Measurements from ENCODE around the gene BANK1.

Gene BANK1

DNA sequence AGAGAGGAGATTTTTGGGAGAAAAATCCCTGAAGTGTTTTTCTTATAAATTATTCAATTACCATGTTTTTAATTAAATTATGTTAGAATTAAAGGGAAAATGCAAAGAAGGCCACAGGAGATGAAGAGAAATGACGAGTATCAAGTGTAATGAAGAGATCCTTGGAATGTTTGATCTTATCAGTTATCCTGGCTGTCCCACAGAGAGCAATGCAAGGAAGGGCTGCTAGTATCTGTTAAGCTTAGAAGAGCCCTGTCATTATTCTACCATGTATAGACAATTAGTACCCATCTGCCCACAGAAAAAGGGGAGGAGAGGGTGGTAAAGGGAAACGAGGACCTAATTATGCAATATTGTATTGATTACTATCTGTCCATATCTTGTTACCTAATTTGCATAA is 257.1 kb downstream of the BANK1 start:
- Histone ChIP-seq H3K4me1 (ENCODE audit: insufficient read depth, low read length, severe bottlenecking) (no peaks in the 10 kb centered on the region), H3K27ac (ENCODE audit: low read depth, low read length, poor library complexity, severe bottlenecking) (no peak overlapping the region), H3K9me3 (ENCODE audit: low read length) (no peaks in the 10 kb centered on the region), H2AFZ (ENCODE audit: low read length) (no peak overlapping the region), H3K36me3 (ENCODE audit: insufficient read depth, low read length) (peaks cover 16% of the 10 kb centered on the region), H4K20me1 (ENCODE audit: insufficient read depth, low read length) (no peaks in the 10 kb centered on the region), H3K9ac (ENCODE audit: low read length) (no peak overlapping the region), H3K27me3 (ENCODE audit: insufficient read depth, low read length) (no peaks in the 10 kb centered on the region), H3K4me2 (ENCODE audit: low read length) (no peak overlapping the region), H3K4me3 (ENCODE audit: low read depth, low read length, poor library complexity, severe bottlenecking) (no peak overlapping the region), H3F3A (ENCODE audit: insufficient read depth, low read length) (no peaks in the 10 kb centered on the region), H3K9me2 (ENCODE audit: low read depth, low read length) (no peaks in the 10 kb centered on the region), H3K79me2 (ENCODE audit: insufficient read depth, low read length) (no peaks in the 10 kb centered on the region)
- TF ChIP-seq EZH2 (IDR thresholded peaks at IDR 0.05; ENCODE audit: borderline replicate concordance, low read length): no peak
- TF ChIP-seq, protein P1, sequence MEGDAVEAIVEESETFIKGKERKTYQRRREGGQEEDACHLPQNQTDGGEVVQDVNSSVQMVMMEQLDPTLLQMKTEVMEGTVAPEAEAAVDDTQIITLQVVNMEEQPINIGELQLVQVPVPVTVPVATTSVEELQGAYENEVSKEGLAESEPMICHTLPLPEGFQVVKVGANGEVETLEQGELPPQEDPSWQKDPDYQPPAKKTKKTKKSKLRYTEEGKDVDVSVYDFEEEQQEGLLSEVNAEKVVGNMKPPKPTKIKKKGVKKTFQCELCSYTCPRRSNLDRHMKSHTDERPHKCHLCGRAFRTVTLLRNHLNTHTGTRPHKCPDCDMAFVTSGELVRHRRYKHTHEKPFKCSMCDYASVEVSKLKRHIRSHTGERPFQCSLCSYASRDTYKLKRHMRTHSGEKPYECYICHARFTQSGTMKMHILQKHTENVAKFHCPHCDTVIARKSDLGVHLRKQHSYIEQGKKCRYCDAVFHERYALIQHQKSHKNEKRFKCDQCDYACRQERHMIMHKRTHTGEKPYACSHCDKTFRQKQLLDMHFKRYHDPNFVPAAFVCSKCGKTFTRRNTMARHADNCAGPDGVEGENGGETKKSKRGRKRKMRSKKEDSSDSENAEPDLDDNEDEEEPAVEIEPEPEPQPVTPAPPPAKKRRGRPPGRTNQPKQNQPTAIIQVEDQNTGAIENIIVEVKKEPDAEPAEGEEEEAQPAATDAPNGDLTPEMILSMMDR (IDR thresholded peaks at IDR 0.05; ENCODE audit: low read length): no peak

DNA sequence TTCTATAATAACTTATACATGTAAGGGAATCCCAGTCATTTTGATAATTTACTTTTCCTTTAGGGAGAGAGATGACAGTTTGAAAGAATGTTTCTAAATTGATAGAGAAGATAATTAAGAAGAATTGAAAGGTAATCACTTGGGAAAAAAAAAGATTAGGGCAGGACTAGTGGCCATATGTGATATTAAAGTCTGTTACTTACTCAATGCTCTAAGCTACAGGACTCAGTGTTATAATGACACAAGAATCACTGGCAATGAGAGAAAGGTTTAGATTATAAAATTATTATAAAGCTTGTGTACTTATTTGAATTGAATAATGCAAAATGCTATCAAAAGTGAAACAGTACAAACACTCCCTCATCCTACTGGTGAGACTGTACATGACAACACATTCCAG is 265.3 kb downstream of the BANK1 start:
- H3K4me2 ChIP-seq (ENCODE audit: low read length): no peak overlapping the region
- no peak overlapping the region for H3K4me3 ChIP-seq (ENCODE audit: low read depth, low read length, poor library complexity, severe bottlenecking)
- H3K36me3 ChIP-seq (ENCODE audit: insufficient read depth, low read length): no peaks in the 10 kb centered on the region
- H2AFZ ChIP-seq (ENCODE audit: low read length): no peak overlapping the region
- TF ChIP-seq EZH2 (IDR thresholded peaks at IDR 0.05; ENCODE audit: borderline replicate concordance, low read length): no peak
- TF ChIP-seq, protein P1 (IDR thresholded peaks at IDR 0.05; ENCODE audit: low read length): peak; percentile 4; the same call in 1 of the 2 replicates
- H3F3A ChIP-seq (ENCODE audit: insufficient read depth, low read length): peaks cover 4% of the 10 kb centered on the region; the same call in 1 of the 2 replicates
- no peaks in the 10 kb centered on the region for H3K9me3 ChIP-seq (ENCODE audit: low read length)
- no peak overlapping the region for H3K27ac ChIP-seq (ENCODE audit: low read depth, low read length, poor library complexity, severe bottlenecking)
- H3K9ac ChIP-seq (ENCODE audit: low read length): no peak overlapping the region
- H3K27me3 ChIP-seq (ENCODE audit: insufficient read depth, low read length): no peaks in the 10 kb centered on the region
- H4K20me1 ChIP-seq (ENCODE audit: insufficient read depth, low read length): no peaks in the 10 kb centered on the region
- H3K79me2 ChIP-seq (ENCODE audit: insufficient read depth, low read length): no peaks in the 10 kb centered on the region
- H3K4me1 ChIP-seq (ENCODE audit: insufficient read depth, low read length, severe bottlenecking): peaks cover 5% of the 10 kb centered on the region
- no peaks in the 10 kb centered on the region for H3K9me2 ChIP-seq (ENCODE audit: low read depth, low read length)

DNA sequence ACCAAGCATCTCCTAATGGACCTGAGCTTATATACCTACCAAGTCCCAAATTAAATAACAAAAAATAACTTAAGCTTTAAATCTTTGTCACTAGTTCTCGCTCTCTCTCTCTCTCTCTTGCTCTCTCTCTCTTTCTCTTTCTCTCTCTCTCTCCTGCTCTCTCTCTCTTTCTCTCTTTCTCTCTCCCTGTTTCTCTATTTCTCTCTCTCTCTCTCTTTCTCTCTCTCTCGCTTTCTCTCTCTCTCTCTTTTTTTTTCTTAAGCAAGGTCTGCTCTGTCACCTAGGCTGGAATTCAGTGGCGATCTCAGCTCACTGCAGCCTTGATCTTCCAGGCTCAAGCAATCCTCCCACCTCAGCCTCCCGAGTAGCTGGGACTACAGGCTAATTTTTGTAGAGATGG is 266.6 kb downstream of the BANK1 start:
- Histone ChIP-seq H3F3A (ENCODE audit: insufficient read depth, low read length) (peaks cover 4% of the 10 kb centered on the region; the same call in 1 of the 2 replicates), H3K4me2 (ENCODE audit: low read length) (no peak overlapping the region), H2AFZ (ENCODE audit: low read length) (no peak overlapping the region), H3K9me2 (ENCODE audit: low read depth, low read length) (no peaks in the 10 kb centered on the region), H3K27ac (ENCODE audit: low read depth, low read length, poor library complexity, severe bottlenecking) (no peak overlapping the region), H3K79me2 (ENCODE audit: insufficient read depth, low read length) (no peaks in the 10 kb centered on the region), H3K27me3 (ENCODE audit: insufficient read depth, low read length) (no peaks in the 10 kb centered on the region), H3K9ac (ENCODE audit: low read length) (no peak overlapping the region), H4K20me1 (ENCODE audit: insufficient read depth, low read length) (no peaks in the 10 kb centered on the region), H3K4me1 (ENCODE audit: insufficient read depth, low read length, severe bottlenecking) (peaks cover 11% of the 10 kb centered on the region), H3K9me3 (ENCODE audit: low read length) (no peaks in the 10 kb centered on the region), H3K36me3 (ENCODE audit: insufficient read depth, low read length) (peaks cover 9% of the 10 kb centered on the region; the same call in 1 of the 2 replicates), H3K4me3 (ENCODE audit: low read depth, low read length, poor library complexity, severe bottlenecking) (no peak overlapping the region)
- no peak for TF ChIP-seq EZH2 (IDR thresholded peaks at IDR 0.05; ENCODE audit: borderline replicate concordance, low read length)
- TF ChIP-seq, protein P1 (IDR thresholded peaks at IDR 0.05; ENCODE audit: low read length): no peak

Data from OCI-LY1 (cell line).